Keratinocyte (primary cell): ENCODE measurements around the gene GMPR2. TPM values are rescaled to one million over a fixed set of nuclear protein-coding genes. Genes with fewer than 3 reads are reported as not detected.

ENCODE experiments used
- DNase-seq: peaks from one replicate; pipeline ENCODE4 v3.0.0-alpha.2; 2011; ENCODE audit warnings: low read depth, missing footprints, low spot score
- FAIRE-seq: peaks from 2 replicates; lab custom pipeline; 2011; peaks lifted over from hg19 to GRCh38; lab: Jason Lieb, UNC
- H2AFZ ChIP-seq: 2 replicates; pipeline ENCODE4 v1.6.0; 2012; ENCODE audit warnings: low read length, control low read depth, inconsistent platforms; ENCODE audit not compliant: control insufficient read depth
- H3K27ac ChIP-seq: 2 replicates; pipeline ENCODE4 v1.5.1; 2011; ENCODE audit warnings: low read length; ENCODE audit not compliant: control insufficient read depth, insufficient read depth
- H3K27me3 ChIP-seq: 3 replicates; pipeline ENCODE4 v1.6.0; 2011; ENCODE audit warnings: low read length; ENCODE audit not compliant: control insufficient read depth, insufficient read depth; ENCODE audit errors: extremely low read depth
- H3K36me3 ChIP-seq, 2 experiments: 2 replicates in 1 of 2; 3 replicates in 1 of 2; pipeline ENCODE4 v1.5.1; 2011; ENCODE audit warnings: low read length in 2 of 2, mild to moderate bottlenecking in 1 of 2; ENCODE audit not compliant: control insufficient read depth in 2 of 2, insufficient read depth in 2 of 2; ENCODE audit errors: extremely low read depth in 1 of 2
- H3K4me1 ChIP-seq: 3 replicates; pipeline ENCODE4 v1.5.1; 2011; ENCODE audit warnings: low read length; ENCODE audit not compliant: control insufficient read depth, insufficient read depth; ENCODE audit errors: extremely low read depth
- H3K4me2 ChIP-seq: 3 replicates; pipeline ENCODE4 v1.6.0; 2011; ENCODE audit warnings: low read depth, low read length; ENCODE audit not compliant: control insufficient read depth, insufficient read depth; ENCODE audit errors: extremely low read depth
- H3K4me3 ChIP-seq, 3 experiments: fragments of 200-600 bp in 1 of 3; sonication (generic) in 1 of 3; 2 replicates in 2 of 3; 3 replicates in 1 of 3; pipeline ENCODE4 v1.5.1; 2011 to 2016; ENCODE audit warnings: low read length in 3 of 3, mild to moderate bottlenecking in 3 of 3, control low read depth in 2 of 3, inconsistent platforms in 1 of 3, low read depth in 1 of 3, mixed read lengths in 1 of 3, mixed run types in 1 of 3, moderate library complexity in 1 of 3; ENCODE audit not compliant: control insufficient read depth in 2 of 3, insufficient read depth in 2 of 3; ENCODE audit errors: extremely low read depth in 1 of 3
- H3K79me2 ChIP-seq: 2 replicates; pipeline ENCODE4 v1.6.0; 2012; ENCODE audit warnings: low read length; ENCODE audit not compliant: control insufficient read depth, insufficient read depth
- H3K9ac ChIP-seq: 3 replicates; pipeline ENCODE4 v1.6.0; 2011; ENCODE audit warnings: low read length; ENCODE audit not compliant: control insufficient read depth, insufficient read depth; ENCODE audit errors: extremely low read depth
- H3K9me1 ChIP-seq: 3 replicates; pipeline ENCODE4 v1.6.0; 2011; ENCODE audit warnings: low read length; ENCODE audit not compliant: control insufficient read depth, insufficient read depth; ENCODE audit errors: extremely low read depth
- H3K9me3 ChIP-seq: 2 replicates; pipeline ENCODE4 v1.5.1; 2012; ENCODE audit warnings: low read depth, low read length; ENCODE audit not compliant: control insufficient read depth
- H4K20me1 ChIP-seq: 3 replicates; pipeline ENCODE4 v1.6.0; 2011; ENCODE audit warnings: low read length; ENCODE audit not compliant: control insufficient read depth, insufficient read depth; ENCODE audit errors: extremely low read depth
- CTCF ChIP-seq, 3 experiments: IDR thresholded peaks in 1 of 3; conservative IDR thresholded peaks in 1 of 3; optimal IDR thresholded peaks in 1 of 3; 2 replicates in 2 of 3; 3 replicates in 1 of 3; pipeline versions ENCODE3 to v1.5.1; 2011; ENCODE audit warnings: low read length in 3 of 3, mild to moderate bottlenecking in 3 of 3, moderate library complexity in 2 of 3, control low read depth in 1 of 3, inconsistent platforms in 1 of 3; ENCODE audit not compliant: insufficient read depth in 2 of 3; ENCODE audit errors: extremely low read depth in 1 of 3
- EZH2 ChIP-seq: IDR thresholded peaks from one replicate; pipeline ENCODE4 v1.6.1; 2012; ENCODE audit warnings: inconsistent platforms, mild to moderate bottlenecking, low read length, moderate library complexity
- dilution Hi-C: fragments of 300-500 bp; cut with MboI; formaldehyde crosslinking; loops from one replicate; pipeline ENCODE4 v1.7.0; 2020; ENCODE audit warnings: low sequenced_read_pairs; ENCODE audit not compliant: extremely low pct_ligation_motif_present
- polyA plus RNA-seq, 5 experiments: library from polyadenylated mRNA; depleted of rRNA in 3 of 5; stranded (reverse) in 3 of 5; stranded (forward) in 1 of 5; unstranded in 1 of 5; fragments of >200 nt; gene quantifications; 1 replicate in 1 of 5; 2 replicates in 3 of 5; 3 replicates in 1 of 5; pipeline versions ENCODE4 v1.2.1 to v1.2.3, GENCODE V29; 2011 to 2012; ENCODE audit warnings: missing spikeins in 2 of 5, low read depth in 1 of 5, low replicate concordance in 1 of 5

The GMPR2 gene
- polyA plus RNA-seq, 1 donor (not counting 4 experiments of a cell fraction or from before 2014, with no cell fraction given): 84.6 TPM

GRCh38 chr14:24240110-24240918, 7.6 kb downstream of the GMPR2 start:
- H3K36me3 ChIP-seq: peaks cover 25 to 50% of the 10 kb centered on the region in 2 experiments
- H3K4me2 ChIP-seq: peak overlapping the region; percentile 96
- no peaks in the 10 kb centered on the region for H4K20me1 ChIP-seq
- no peaks in the 10 kb centered on the region for H3K9me3 ChIP-seq
- H3K27me3 ChIP-seq: no peaks in the 10 kb centered on the region
- dilution Hi-C loops: no loop called here
- H3K9me1 ChIP-seq: no peaks in the 10 kb centered on the region
- H3K27ac ChIP-seq: no peak overlapping the region
- H3K9ac ChIP-seq: no peak overlapping the region
- H2AFZ ChIP-seq: no peak overlapping the region
- H3K79me2 ChIP-seq: peaks cover 19% of the 10 kb centered on the region
- H3K4me3 ChIP-seq: peak overlapping the region in 2 of 3 experiments; percentile 9 to 60
- DNase-seq (no peak), FAIRE-seq (no peak)
- peaks cover 44% of the 10 kb centered on the region for H3K4me1 ChIP-seq
- no peak for TF ChIP-seq CTCF (optimal IDR thresholded peaks at IDR 0.05 in 1 of 3, IDR thresholded peaks at IDR 0.05 in 1 of 3, conservative IDR thresholded peaks at IDR 0.05 in 1 of 3; ENCODE audit: extremely low read depth in 1 of 3, insufficient read depth in 2 of 3, low read length in 3 of 3)
- no peak for TF ChIP-seq EZH2

- Histone ChIP-seq H3K9me1 (no peaks in the 10 kb centered on the region), H2AFZ (peak overlapping the region; percentile 89), H4K20me1 (no peaks in the 10 kb centered on the region), H3K27ac (peak overlapping the region; percentile 97), H3K79me2 (peaks cover 19% of the 10 kb centered on the region), H3K9ac (peak overlapping the region; percentile 88), H3K9me3 (no peaks in the 10 kb centered on the region), H3K36me3 (peaks cover 14 to 39% of the 10 kb centered on the region in 2 experiments), H3K4me1 (peaks cover 44% of the 10 kb centered on the region), H3K27me3 (no peaks in the 10 kb centered on the region), H3K4me2 (peak overlapping the region; percentile 96), H3K4me3 (peak overlapping the region; percentile 60 to 92 (median 91))
- FAIRE-seq: no peak
- TF ChIP-seq EZH2 (no peak), CTCF (optimal IDR thresholded peaks at IDR 0.05 in 1 of 3, IDR thresholded peaks at IDR 0.05 in 1 of 3, conservative IDR thresholded peaks at IDR 0.05 in 1 of 3; ENCODE audit: extremely low read depth in 1 of 3, insufficient read depth in 2 of 3, low read length in 3 of 3) (peak in 2 of 3 experiments; percentile 15 to 62)
- DNase-seq: no peak
- dilution Hi-C loops: no loop called here
Measured at GRCh38 chr14:24241829-24242443, 9.2 kb downstream of the GMPR2 start.
